AG08396 (cell line): ENCODE measurements around the gene TUBG2.

ENCODE experiments used
- DNase-seq: peaks from one replicate; pipeline ENCODE4 v3.0.0; 2012; ENCODE audit warnings: low spot score, mixed read lengths

Gene TUBG2

DNA sequence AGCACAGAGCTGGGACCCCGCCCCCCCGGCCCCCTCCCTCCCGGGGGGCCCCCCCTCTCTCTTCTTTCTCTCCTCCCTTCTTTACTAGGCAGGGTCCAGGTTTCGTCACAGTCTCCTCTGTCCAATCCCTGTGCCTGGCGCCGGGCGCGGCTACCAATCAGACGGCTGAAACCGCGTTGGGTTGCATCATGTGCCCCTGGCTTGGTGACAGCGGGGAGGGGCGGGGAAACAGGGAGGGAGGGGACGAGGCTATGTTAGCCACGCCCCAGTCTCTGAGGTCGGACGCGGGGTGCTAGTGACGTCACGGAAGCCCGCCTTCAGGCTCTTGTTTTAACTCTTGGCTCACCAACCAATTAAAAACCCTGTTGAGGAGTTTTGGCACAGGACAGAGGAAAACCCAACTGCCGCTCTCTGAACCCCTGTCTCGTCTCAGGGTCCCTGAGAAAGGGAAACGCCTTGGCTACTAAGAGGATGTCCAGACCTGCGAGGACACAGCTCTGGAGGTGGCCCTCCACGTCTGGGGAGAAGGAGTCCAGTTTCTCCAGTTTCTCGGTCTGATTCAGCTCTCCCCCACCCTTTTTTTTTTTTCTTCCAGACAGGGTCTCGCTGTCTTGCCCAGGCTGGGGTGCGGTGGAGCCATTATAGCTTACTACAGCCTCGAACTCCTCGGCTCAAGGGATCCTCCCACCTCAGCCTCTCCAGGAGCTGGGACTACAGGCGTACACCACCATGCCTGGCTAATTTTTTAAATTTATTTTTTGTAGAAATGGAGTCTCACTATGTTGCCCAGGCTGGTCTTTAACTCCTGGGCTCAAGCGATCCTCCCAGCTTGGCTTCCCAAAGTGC lies 18.2 kb downstream of the TUBG2 start:
- peak; percentile 99 for DNase-seq

DNA sequence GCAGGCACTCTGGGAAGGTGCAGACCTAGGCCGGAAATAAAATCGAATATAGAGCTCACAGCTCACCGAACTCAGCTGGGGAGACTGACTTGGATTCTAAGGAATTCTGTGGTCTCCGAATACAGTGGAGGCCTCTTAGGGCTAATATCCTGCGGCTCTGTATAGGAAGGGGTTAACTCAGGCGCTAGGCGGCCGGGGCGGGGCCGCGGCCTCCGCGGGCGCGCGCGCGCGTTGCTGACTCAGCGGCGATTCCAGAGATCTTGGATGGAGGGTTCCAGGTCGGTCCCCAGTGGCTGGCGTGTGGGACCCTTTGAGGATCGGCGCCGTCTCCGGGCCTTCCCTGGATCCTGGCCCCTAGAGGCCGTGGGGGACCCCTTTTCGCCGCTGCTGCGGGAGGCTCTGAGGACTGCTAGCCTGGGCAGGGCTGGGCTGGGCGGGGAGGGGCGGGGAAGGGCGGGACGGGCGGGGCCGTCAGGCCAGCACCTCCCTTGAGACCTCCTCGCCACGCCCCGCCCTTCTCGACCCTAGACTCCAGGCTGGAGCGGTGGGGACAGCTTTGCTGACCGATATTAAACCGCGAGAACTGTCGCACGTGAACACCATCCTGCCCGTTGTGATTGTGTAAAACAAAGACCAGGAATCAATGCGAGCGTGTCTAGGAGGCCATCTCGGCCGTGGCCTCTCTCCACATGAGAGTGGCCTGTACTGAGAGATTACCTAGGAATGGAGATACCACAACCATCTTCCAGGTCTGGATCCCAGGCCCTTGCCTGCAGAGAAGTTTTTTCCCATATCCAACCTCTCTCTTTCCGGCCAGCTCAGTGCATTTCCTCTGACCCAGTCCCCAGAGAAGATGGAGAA lies 19.1 kb downstream of the TUBG2 start:
- peak; percentile 91 for DNase-seq

DNA sequence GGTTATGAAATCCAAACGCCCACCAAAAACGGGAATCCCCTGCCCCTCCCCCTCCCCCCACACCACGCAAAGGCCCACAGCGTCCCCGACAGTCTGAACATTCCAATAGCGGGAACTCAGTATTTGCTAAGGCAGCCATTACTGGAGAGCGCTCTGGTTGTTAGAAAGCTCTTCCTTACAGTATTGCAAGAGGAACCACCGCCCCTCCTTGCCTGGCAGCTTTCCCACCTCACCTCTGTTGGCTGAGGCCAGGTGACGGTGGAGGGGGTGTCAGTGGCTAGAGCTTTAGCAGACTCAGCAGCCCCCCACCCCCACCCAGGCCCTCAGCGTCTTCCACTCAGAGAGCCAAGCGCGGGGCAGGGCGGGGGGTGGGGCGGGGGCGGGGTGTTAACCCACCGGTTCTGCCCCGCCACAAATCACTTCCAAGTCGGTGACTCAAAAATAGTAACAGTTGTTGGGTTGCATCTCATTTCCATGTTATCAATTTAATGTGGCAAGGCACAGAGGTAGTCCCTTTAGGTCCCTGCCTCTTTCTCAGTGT lies 19.9 kb downstream of the TUBG2 start:
- DNase-seq, result peak; percentile 36

DNA sequence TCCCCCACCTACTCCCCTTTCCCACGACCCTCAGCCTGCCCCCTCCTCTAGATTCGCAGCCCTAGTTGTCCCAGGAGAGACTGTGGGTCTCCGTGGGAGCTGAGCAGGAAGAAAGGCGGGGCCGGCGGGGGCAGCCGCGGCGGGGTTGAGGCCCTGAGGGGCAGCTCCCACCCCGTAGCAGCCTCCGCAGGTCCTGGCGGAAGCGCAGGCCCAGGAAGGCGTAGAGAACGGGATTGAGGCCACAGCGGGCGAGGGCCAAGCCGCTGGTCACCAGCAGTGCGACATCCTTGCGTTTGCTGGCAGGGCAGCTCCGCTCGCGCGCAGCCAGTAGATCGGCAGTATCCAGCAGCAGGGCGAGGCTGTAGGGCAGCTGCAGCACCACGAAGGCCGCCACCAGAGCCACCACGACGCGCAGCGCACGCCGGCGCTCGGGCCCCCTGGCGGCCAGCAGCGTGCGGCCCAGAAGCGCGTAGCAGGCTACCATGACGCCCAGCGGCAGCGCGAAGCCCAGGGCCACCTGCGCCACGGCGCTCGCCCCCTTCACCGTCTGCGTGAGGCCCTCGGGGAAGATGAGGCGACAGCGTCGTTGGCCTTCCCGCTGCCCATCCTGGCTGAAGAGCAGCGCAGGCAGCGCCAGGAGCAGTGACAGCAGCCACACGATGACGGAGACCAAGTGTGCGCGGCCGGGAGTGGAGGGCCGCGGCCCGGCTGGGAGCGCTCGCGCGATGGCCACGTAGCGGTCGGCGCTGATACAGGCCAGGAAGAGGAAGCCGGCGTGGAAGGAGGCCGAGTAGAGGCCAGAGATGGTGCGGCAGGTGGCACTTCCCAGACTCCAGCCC lies 20.6 kb downstream of the TUBG2 start:
- peak; percentile 87 for DNase-seq

DNA sequence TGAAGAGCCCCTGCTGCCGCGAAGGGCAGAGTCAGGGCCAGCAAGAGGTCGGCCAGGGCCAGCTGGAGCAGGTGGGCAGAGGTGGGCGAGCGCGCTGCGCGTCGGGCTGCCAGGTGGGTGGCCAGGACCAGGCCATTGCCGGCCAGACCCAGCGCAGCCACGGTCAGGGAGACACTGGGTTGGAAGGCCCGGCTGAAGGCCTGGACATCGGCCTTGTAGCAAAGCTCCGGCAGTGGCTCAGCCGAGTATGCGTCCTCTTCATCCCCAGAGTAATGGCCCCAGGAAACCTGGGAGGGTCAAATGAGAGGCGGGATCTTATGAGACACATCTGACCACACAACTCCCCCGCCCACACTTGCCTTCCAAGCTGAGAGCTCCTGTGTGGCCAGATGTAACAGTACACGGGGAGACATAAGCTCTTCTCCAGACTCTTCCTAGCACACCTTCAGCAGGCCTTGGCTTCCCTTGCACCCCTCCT lies 21.3 kb downstream of the TUBG2 start:
- DNase-seq, result no peak

DNA sequence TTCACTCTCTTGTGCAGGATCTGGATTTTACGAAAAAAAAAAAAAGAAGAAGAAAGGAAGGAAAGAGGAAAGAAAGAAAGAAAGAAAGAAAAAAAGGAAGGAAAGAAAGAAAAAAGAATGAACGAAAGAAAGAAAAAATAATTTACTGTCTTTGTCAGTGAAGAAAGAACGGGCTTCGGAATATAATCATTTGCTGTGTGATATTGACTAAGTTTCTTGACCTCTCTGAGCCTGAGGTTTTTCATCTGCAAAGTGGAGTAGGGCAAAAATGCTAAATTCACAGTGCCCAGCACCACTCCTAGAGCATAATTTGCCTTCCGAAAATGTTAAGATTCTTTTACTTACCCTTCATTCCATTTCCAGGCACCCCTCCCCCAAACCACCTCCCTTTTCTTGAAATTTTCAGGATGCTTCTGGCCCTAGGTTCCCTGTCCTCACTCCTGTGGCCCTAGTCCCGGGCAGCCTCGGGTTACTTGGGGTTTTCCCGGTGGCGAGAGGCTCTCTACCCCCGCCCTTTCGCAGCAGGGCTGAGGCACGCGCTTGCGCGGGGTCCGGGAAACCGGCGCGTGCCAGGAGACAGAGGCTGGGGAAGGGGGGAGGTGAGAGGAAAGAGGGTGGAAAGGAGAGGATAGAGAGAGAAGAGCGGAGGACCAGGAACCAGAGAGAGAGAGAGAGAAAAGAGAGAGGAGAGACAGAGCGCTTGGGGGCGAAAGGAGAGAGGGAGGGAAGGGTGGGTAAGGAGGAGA lies 23.1 kb downstream of the TUBG2 start, which contains the start of gene CNTNAP1:
Gene CNTNAP1 (plus strand): TSS at position 556 of the 746 bp plus-strand sequence. CDS start 299 bp downstream, outside the sequence.
- peak; percentile 91 for DNase-seq

DNA sequence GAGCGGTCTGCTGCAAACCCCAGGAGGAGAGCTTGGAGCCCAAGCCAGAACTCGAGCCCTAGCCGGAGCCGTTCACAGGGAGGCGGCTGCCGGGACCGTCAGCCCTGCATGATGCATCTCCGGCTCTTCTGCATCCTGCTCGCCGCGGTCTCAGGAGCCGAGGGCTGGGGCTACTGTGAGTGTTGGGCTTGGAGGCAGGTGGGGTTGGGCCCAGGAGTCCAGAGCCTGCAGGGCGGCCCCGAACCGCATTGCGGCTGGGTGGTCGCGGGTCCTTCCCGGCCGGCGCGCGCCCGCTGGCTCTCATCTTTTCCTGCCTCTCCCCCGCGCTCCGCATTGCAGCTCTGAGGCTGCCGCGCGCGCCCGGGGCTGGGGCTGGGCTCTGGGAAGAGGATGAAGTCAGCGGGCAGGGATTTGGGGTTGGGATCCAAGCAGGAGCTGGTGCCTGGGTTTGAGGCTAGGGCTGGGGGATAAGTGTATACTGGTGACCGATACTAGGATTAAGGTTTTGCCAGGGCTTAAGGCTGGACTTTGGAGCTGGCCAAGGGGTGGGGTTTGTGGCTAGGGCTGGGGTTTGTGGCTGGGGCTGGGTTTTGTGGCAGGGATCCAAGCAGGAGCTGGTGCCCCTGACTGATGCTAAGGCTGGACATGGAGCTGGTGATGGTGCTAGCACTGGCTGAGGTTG lies 23.8 kb downstream of the TUBG2 start:
- DNase-seq, result peak; percentile 78

DNA sequence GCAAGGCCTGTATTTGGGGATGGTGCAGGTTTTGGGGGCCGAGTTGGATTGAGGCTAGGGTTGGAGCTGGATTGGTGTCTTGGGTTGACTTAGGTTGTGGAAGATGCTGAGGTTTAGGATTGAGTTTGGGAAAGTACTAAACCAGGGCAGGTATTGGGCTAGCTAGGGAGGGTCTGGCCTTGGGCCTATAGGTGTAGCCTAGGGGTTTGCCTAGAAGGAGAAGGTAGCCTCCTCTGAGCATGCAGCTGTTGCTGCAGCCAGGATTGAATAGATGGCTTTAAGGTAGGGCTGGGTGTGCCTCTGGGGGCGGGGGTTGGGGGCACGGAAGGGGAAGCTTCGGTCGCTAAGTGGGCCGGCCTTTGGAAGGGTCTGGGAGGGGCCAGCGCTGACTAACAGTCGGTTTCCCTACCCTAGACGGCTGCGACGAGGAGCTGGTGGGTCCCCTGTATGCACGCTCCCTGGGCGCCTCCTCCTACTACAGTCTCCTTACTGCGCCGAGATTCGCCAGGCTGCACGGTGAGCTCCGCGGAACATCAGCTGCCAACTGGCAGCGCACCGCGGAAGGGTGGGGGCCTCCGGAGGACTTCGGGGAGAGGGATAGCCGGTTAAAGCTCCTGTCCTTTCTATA lies 24.4 kb downstream of the TUBG2 start:
- peak; percentile 33 for DNase-seq

DNA sequence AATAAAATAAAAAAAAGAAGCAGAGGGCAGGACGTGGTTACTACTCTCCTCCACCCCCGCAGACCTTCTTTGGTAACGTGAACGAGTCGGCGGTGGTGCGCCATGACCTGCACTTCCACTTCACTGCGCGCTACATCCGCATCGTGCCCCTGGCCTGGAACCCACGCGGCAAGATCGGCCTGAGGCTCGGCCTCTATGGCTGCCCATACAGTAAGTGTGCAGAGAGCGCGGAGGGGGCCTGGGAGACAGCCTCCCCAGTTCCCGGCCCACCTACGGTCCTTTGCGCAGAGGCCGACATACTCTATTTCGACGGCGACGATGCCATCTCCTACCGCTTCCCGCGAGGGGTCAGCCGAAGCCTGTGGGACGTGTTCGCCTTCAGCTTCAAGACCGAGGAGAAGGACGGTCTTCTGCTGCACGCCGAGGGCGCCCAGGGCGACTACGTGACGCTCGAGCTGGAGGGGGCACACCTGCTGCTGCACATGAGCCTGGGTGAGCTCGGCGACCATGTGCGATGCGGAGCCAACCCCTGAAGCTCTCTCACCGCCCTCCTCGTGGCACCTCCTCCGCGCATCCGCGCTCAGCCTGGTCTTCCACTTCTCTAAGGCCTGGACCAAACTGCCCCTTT lies 26.0 kb downstream of the TUBG2 start:
- no peak for DNase-seq

DNA sequence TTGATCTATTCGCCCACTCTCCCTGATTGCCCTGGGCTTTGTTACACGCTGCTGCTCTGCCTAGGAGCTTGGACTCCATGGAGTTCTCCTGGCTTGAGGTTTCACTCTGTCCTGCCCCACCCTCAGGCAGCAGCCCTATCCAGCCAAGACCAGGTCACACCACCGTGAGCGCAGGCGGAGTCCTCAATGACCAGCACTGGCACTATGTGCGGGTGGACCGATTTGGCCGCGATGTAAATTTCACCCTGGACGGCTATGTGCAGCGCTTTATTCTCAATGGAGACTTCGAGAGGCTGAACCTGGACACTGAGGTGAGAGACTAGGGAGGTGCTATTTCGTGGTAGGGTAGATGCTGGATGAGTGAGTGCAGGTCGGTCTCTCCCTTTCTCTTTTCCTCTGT lies 26.7 kb downstream of the TUBG2 start:
- DNase-seq, result no peak

DNA sequence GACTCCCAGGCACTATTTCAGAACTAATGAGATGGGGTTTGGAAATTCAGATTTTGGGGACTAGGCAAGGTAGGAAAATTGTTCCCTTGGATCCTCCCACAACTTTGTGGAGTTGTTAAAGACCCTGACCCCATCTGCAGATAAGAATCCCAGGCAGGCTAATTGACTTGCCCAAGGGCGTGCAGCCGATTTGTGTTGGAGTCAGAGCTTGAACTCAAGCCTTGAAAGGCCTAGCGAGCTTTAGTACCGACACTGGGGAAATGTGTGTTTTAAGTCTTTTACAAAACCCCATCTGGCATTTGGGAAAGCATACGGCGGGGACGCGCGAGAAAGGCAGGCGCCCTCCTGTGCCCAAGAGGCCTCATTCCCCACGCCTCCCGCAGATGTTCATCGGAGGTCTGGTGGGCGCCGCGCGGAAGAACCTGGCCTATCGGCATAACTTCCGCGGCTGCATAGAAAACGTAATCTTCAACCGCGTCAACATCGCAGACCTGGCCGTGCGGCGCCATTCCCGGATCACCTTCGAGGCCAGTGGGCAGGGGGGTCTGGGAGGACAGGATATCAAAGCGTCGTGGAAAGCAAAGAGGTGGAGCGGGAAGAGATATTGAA lies 27.5 kb downstream of the TUBG2 start:
- no peak for DNase-seq

DNA sequence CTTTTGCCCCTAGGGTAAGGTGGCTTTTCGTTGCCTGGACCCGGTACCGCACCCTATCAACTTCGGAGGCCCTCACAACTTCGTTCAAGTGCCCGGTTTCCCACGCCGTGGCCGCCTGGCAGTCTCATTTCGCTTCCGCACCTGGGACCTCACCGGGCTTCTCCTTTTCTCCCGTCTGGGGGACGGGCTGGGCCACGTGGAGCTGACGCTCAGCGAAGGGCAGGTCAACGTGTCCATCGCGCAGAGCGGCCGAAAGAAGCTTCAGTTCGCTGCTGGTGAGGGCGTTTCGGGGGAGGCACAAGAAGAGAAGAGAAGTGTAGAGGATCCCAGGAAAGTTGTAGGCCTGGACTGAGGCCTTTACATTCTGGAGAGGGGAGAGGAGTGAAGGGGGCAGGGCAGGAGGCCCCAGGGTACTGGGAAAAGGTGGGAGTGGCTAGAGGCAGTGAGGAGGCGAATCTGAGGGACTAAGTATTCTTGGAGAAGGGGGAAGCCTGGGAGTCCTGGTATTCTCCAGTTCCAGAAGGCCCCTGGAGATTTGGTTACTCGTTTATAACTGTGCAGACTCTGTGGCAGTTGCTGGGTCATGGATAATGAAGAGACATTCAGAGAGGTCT lies 28.7 kb downstream of the TUBG2 start:
- no peak for DNase-seq

DNA sequence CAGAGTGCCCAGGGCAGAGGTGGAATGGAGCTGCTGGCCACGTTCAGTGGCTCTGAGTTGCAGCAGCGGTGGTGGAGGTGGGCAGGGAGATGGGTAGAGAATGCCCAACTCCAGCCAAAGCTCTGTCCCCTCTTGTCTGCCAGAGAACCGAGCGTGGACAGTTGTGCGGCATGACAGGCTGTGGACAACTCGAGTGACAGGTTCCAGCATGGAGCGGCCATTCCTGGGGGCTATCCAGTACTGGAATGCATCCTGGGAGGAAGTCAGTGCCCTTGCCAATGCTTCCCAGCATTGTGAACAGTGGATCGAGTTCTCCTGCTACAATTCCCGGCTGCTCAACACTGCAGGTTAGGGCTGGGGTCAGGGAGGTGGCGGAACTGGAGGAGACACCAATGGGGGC lies 31.5 kb downstream of the TUBG2 start:
- no peak for DNase-seq

DNA sequence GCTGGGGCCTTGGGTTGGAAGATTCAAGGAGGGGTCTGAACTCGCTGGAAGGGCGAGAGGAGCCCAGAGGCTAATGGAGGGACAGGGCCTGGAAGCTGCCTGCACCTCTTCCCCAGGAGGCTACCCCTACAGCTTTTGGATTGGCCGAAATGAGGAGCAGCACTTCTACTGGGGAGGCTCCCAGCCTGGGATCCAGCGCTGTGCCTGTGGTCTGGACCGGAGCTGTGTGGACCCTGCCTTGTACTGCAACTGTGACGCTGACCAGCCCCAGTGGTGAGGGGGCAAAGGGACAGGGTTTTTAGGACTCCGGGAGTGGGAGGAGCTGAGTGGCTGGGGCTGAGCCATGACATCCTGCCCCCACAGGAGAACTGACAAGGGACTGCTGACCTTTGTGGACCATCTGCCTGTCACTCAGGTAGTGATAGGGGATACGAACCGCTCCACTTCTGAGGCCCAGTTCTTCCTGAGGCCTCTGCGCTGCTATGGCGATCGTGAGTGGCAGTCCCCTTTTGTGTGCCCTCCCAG lies 32.0 kb downstream of the TUBG2 start:
- DNase-seq, result no peak

DNA sequence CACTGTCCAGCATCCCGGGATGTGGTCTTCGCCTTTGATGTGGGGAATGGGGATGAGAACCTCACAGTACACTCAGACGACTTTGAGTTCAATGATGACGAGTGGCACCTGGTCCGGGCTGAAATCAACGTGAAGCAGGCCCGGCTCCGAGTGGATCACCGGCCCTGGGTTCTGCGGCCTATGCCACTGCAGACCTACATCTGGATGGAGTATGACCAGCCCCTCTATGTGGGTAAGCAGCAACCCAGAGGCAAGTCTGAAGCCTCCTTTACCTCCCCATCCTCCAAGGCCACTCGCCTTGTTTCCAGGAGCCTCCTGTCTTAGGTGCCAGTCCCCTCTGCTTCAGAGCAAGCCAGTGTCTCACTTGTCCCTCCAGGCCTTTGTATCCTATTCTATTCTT lies 33.4 kb downstream of the TUBG2 start:
- DNase-seq, result no peak

DNA sequence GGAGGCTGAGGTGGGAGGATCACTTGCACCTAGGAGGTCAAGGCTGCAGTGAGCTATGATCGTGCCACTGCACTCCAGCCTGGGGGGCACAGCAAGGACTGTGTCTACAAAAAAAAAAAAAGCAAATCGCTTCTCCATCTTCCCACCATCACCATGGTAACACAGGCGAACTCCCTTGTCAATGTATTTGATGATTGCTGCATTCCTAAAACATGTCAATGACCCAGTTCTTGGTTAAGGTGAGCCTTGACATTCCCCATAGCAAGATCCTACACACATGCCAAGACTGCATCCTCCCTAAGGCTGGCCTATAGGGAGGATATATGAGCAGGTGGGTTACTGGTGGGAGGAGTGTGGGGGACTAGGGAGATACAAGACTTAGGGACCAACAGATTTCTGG lies 35.4 kb downstream of the TUBG2 start:
- DNase-seq, result no peak

DNA sequence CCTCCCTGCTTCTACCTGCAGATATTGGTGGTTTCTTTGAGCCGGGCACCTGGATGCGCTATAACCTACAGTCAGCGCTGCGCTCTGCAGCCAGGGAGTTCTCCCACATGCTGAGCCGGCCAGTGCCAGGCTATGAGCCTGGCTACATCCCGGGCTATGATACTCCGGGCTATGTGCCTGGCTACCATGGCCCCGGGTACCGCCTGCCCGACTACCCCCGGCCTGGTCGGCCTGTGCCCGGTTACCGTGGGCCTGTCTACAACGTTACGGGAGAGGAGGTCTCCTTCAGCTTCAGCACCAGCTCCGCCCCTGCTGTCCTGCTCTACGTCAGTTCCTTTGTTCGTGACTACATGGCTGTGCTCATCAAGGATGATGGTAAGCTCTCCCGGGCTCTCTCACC lies 36.4 kb downstream of the TUBG2 start:
- no peak for DNase-seq

DNA sequence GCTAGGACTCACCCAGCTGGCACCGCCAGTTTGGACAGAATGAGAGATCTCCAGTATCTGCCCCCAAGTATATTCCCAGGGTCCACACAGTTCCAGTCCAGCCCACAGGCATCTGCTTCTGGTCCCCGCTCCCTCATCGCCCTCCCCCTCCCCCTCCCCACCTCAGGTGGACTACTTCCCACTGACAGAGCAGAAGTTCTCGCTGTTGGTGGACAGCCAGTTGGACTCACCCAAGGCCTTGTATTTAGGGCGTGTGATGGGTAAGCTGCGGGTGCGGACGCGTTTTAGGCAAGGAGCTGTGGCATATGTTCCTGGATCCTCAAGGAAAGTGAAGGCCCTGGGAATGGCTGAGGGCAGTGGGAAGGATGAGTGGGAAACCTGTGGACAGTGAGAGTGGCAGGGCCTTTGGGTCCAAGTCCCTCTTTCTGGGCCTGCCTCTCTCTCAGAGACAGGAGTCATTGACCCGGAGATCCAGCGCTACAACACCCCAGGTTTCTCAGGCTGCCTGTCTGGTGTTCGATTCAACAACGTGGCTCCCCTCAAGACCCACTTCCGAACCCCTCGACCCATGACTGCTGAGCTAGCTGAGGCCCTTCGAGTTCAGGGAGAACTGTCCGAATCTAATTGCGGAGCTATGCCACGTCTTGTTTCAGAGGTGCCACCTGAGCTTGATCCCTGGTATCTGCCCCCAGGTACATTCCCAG lies 38.2 kb downstream of the TUBG2 start:
- peak; percentile 4 for DNase-seq
